Astrocyte (in vitro differentiated cells and primary cell): ENCODE data around the gene PRKAR2B. TPM values are rescaled to one million over a fixed set of nuclear protein-coding genes. Genes with fewer than 3 reads are reported as not detected.
"Not testable (repeated sequence)": the region's sequence is repeated elsewhere in the genome, so short reads cannot be mapped to it uniquely, and the experiment has no call there.

ENCODE experiments used
- DNase-seq: peaks from one replicate; pipeline ENCODE4 v3.0.0-alpha.2; 2010; ENCODE audit warnings: low read depth
- FAIRE-seq: peaks from 2 replicates; lab custom pipeline; 2011; peaks lifted over from hg19 to GRCh38; lab: Jason Lieb, UNC
- H2AFZ ChIP-seq: 2 replicates; pipeline ENCODE4 v1.6.0; 2012; ENCODE audit warnings: low read depth, low read length, inconsistent platforms
- H3K27ac ChIP-seq: 2 replicates; pipeline ENCODE4 v1.5.1; 2011; ENCODE audit warnings: low read depth, low read length, inconsistent platforms
- H3K27me3 ChIP-seq: 2 replicates; pipeline ENCODE4 v1.6.0; 2011; ENCODE audit warnings: low read length, inconsistent platforms; ENCODE audit not compliant: insufficient read depth
- H3K36me3 ChIP-seq: 2 replicates; pipeline ENCODE4 v1.5.1; 2011; ENCODE audit warnings: low read length, inconsistent platforms; ENCODE audit not compliant: insufficient read depth
- H3K4me1 ChIP-seq: 2 replicates; pipeline ENCODE4 v1.5.1; 2011; ENCODE audit warnings: low read length, inconsistent platforms; ENCODE audit not compliant: insufficient read depth
- H3K4me2 ChIP-seq: 2 replicates; pipeline ENCODE4 v1.6.0; 2012; ENCODE audit warnings: low read length, inconsistent platforms
- H3K4me3 ChIP-seq: 2 replicates; pipeline ENCODE4 v1.5.1; 2011; ENCODE audit warnings: low read depth, mild to moderate bottlenecking, low read length, inconsistent platforms; ENCODE audit not compliant: insufficient read depth
- H3K79me2 ChIP-seq: 2 replicates; pipeline ENCODE4 v1.6.0; 2012; ENCODE audit warnings: mild to moderate bottlenecking, low read length, inconsistent platforms; ENCODE audit not compliant: insufficient read depth
- H3K9ac ChIP-seq: 2 replicates; pipeline ENCODE4 v1.6.0; 2012; ENCODE audit warnings: mild to moderate bottlenecking, low read length, inconsistent platforms
- H3K9me3 ChIP-seq: 2 replicates; pipeline ENCODE4 v1.5.1; 2012; ENCODE audit warnings: low read depth, mild to moderate bottlenecking, low read length, inconsistent platforms; ENCODE audit not compliant: insufficient read depth
- H4K20me1 ChIP-seq: 2 replicates; pipeline ENCODE4 v1.6.0; 2012; ENCODE audit warnings: low read length, inconsistent platforms; ENCODE audit not compliant: insufficient read depth
- H3K27ac Mint-ChIP-seq: one replicate; pipeline ENCODE4 v1.8.0; 2021; ENCODE audit warnings: mild to moderate bottlenecking, mixed read lengths; ENCODE audit not compliant: unreplicated experiment
- H3K27me3 Mint-ChIP-seq: one replicate; pipeline ENCODE4 v1.8.0; 2021; ENCODE audit warnings: low read depth, mixed read lengths; ENCODE audit not compliant: unreplicated experiment
- H3K36me3 Mint-ChIP-seq: one replicate; pipeline ENCODE4 v1.8.0; 2021; ENCODE audit warnings: low read depth, mixed read lengths; ENCODE audit not compliant: unreplicated experiment
- H3K4me1 Mint-ChIP-seq: one replicate; pipeline ENCODE4 v1.8.0; 2021; ENCODE audit warnings: low read depth, mixed read lengths; ENCODE audit not compliant: unreplicated experiment
- H3K4me3 Mint-ChIP-seq: one replicate; pipeline ENCODE4 v1.8.0; 2021; ENCODE audit warnings: mild to moderate bottlenecking, moderate library complexity, mixed read lengths; ENCODE audit not compliant: unreplicated experiment
- H3K9me3 Mint-ChIP-seq: one replicate; pipeline ENCODE4 v1.8.0; 2021; ENCODE audit warnings: mild to moderate bottlenecking, mixed read lengths; ENCODE audit not compliant: unreplicated experiment
- EZH2 ChIP-seq: IDR thresholded peaks from 2 replicates; pipeline ENCODE4 v1.6.1; 2012; ENCODE audit warnings: mild to moderate bottlenecking, low read length, inconsistent platforms; ENCODE audit not compliant: insufficient read depth
- total RNA-seq: library from RNA; stranded (reverse); gene quantifications from 2 replicates; pipeline ENCODE4 v1.2.1, GENCODE V29; 2021
- TF ChIP-seq, protein P1 (sequence below): IDR thresholded peaks from 2 replicates; pipeline ENCODE4 v1.5.1; 2011; ENCODE audit warnings: low read depth, mild to moderate bottlenecking, inconsistent platforms, low read length, moderate library complexity; ENCODE audit not compliant: insufficient read depth

PRKAR2B gene
- total RNA-seq, 1 donor from 2014 or later, result 7.6 TPM

DNA sequence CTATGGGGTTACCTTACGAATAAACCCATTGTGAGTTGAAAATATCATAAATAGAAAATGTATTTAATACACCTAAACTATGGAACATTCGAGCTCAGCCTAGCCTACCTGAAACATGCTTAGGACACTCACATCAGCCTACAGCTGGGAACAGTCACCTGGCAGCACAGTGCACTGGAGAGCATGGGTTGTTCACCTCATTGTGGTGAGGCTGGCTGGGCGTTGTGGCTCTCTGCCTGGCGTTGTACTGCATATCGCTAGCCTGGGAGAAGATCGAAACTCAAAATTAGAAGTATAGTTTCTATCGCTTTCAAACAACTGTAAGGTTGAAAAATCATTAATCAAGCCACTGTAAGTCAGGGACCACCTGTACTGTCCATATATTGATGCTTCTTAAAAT, 107.0 kb downstream of the PRKAR2B start:
- peak overlapping the region; percentile 10 for H3K4me2 ChIP-seq
- FAIRE-seq (no peak), DNase-seq (no peak)
- no peaks in the 10 kb centered on the region for H3K27me3 ChIP-seq
- H3K36me3 ChIP-seq, result no peaks in the 10 kb centered on the region
- Mint-ChIP-seq H3K27me3 (no peaks in the 10 kb centered on the region), H3K4me1 (peaks cover 10% of the 10 kb centered on the region), H3K4me3 (no peak overlapping the region), H3K27ac (no peak overlapping the region), H3K9me3 (no peaks in the 10 kb centered on the region), H3K36me3 (no peaks in the 10 kb centered on the region)
- H3K27ac ChIP-seq, result no peak overlapping the region
- H4K20me1 ChIP-seq, result no peaks in the 10 kb centered on the region
- H3K4me1 ChIP-seq, result peaks cover 8% of the 10 kb centered on the region
- H3K9ac ChIP-seq, result no peak overlapping the region
- TF ChIP-seq EZH2, result no peak
- TF ChIP-seq, protein P1, sequence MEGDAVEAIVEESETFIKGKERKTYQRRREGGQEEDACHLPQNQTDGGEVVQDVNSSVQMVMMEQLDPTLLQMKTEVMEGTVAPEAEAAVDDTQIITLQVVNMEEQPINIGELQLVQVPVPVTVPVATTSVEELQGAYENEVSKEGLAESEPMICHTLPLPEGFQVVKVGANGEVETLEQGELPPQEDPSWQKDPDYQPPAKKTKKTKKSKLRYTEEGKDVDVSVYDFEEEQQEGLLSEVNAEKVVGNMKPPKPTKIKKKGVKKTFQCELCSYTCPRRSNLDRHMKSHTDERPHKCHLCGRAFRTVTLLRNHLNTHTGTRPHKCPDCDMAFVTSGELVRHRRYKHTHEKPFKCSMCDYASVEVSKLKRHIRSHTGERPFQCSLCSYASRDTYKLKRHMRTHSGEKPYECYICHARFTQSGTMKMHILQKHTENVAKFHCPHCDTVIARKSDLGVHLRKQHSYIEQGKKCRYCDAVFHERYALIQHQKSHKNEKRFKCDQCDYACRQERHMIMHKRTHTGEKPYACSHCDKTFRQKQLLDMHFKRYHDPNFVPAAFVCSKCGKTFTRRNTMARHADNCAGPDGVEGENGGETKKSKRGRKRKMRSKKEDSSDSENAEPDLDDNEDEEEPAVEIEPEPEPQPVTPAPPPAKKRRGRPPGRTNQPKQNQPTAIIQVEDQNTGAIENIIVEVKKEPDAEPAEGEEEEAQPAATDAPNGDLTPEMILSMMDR, result no peak
- H3K4me3 ChIP-seq, result no peak overlapping the region
- no peak overlapping the region for H2AFZ ChIP-seq
- H3K79me2 ChIP-seq, result no peaks in the 10 kb centered on the region
- H3K9me3 ChIP-seq, result no peaks in the 10 kb centered on the region

DNA sequence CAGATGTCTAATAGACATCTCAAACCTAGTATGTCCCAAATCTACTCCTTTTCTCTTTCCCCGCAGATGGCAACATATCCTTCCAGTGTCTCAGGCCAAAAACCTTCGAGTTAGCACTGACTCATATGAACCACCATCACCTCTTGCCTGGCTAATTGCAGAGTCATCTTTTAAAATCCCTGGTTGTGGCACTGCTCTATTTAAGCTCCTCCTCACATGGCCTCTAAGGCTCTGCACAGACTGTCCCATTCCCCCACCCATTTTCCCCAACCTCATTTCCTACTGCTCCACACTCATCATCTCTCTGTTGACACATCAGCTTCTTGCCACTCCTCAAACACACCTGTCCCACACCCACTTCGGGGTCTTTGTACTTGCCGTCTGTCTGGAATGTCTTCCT, 107.5 kb downstream of the PRKAR2B start:
- Mint-ChIP-seq H3K36me3 (no peaks in the 10 kb centered on the region), H3K27ac (peak overlapping the region; percentile 8), H3K9me3 (no peaks in the 10 kb centered on the region), H3K27me3 (no peaks in the 10 kb centered on the region), H3K4me3 (no peak overlapping the region), H3K4me1 (peaks cover 10% of the 10 kb centered on the region)
- DNase-seq, result peak; percentile 54
- no peak overlapping the region for H3K9ac ChIP-seq
- no peak overlapping the region for H2AFZ ChIP-seq
- H3K4me3 ChIP-seq, result no peak overlapping the region
- no peaks in the 10 kb centered on the region for H3K36me3 ChIP-seq
- peak overlapping the region; percentile 10 for H3K4me2 ChIP-seq
- TF ChIP-seq, protein P1, result no peak
- no peak for TF ChIP-seq EZH2
- no peaks in the 10 kb centered on the region for H4K20me1 ChIP-seq
- no peak for FAIRE-seq
- H3K27ac ChIP-seq, result no peak overlapping the region
- no peaks in the 10 kb centered on the region for H3K9me3 ChIP-seq
- no peaks in the 10 kb centered on the region for H3K27me3 ChIP-seq
- H3K4me1 ChIP-seq, result peaks cover 8% of the 10 kb centered on the region
- no peaks in the 10 kb centered on the region for H3K79me2 ChIP-seq

DNA sequence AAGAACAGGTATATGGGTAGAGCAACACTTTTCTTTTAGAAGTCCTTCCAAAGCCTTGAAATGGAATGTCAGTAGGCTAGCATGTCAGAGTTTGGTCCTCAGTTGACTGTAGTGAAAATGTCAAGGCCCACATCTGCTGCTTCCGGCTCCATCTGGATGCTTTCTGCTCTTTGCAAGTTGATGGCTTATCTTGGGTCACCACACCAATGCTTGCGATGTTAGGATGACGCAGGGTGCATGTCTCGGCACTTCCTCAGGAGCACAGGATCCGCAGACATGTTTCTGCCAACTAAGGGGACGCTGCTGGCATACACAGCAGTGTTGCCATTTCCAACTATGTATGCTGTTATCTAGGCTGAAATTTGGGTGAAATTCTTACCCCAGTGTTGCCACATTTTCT, 110.3 kb downstream of the PRKAR2B start:
- H3K36me3 ChIP-seq, result no peaks in the 10 kb centered on the region
- H3K36me3 Mint-ChIP-seq, result no peaks in the 10 kb centered on the region
- no peak for DNase-seq

DNA sequence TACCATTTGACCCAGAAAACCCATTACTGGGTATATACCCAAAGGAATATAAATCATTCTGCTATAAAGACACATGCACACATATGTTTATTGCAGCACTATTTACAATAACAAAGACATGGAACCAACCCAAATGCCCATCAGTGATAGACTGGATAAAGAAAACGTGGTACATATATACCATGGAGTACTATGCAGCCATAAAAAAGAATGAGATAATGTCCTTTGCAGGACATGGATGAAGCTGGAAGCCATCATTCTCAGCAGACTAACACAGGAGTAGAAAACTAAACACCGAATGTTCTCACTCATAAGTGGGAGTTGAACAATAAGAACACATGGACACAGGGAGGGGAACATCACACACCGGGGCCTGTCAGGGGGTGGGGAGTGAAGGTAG, 111.2 kb downstream of the PRKAR2B start:
- not testable (repeated sequence) for H3K4me1 Mint-ChIP-seq, H3K27ac ChIP-seq, H3K27me3 Mint-ChIP-seq, H3K27ac Mint-ChIP-seq, DNase-seq, H3K36me3 ChIP-seq, H3K4me1 ChIP-seq, H3K9me3 Mint-ChIP-seq, H3K9me3 ChIP-seq, H3K4me2 ChIP-seq, H3K27me3 ChIP-seq, H4K20me1 ChIP-seq, FAIRE-seq, H3K4me3 Mint-ChIP-seq, H3K4me3 ChIP-seq, H3K36me3 Mint-ChIP-seq, H3K9ac ChIP-seq, H3K79me2 ChIP-seq, H2AFZ ChIP-seq

More for the DNA sequence above, 110.3 kb downstream of the PRKAR2B start:
- Histone ChIP-seq H4K20me1 (no peaks in the 10 kb centered on the region), H3K4me1 (peaks cover 8% of the 10 kb centered on the region), H3K9me3 (no peaks in the 10 kb centered on the region), H3K4me2 (no peak overlapping the region), H2AFZ (no peak overlapping the region), H3K4me3 (no peak overlapping the region), H3K27ac (no peak overlapping the region), H3K27me3 (no peaks in the 10 kb centered on the region), H3K9ac (no peak overlapping the region), H3K79me2 (no peaks in the 10 kb centered on the region)
- FAIRE-seq, result no peak
- Mint-ChIP-seq H3K4me1 (peaks cover 6% of the 10 kb centered on the region), H3K27ac (no peak overlapping the region), H3K27me3 (no peaks in the 10 kb centered on the region), H3K9me3 (no peaks in the 10 kb centered on the region), H3K4me3 (no peak overlapping the region)
- TF ChIP-seq, protein P1, result no peak
- TF ChIP-seq EZH2, result no peak
